Uterus (tissue), 2 donors: ENCODE measurements around the gene MLLT10.

Source experiments
- CTCF ChIP-seq, 4 experiments: fragments of 200-600 bp in 2 of 4; fragments of 450-650 bp in 2 of 4; sonication (generic) in 2 of 4; IDR thresholded peaks; one replicate each; pipeline ENCODE4 v1.5.1; 2016 to 2019; ENCODE audit warnings: antibody characterized with exemption in 4 of 4, mild to moderate bottlenecking in 2 of 4, moderate library complexity in 1 of 4
- POLR2A ChIP-seq, 2 donors: fragments of 450-650 bp; IDR thresholded peaks; one replicate each; pipeline ENCODE4 v1.6.1; 2016; ENCODE audit warnings: antibody characterized with exemption in 2 of 2, mild to moderate bottlenecking in 1 of 2, moderate library complexity in 1 of 2

DNA sequence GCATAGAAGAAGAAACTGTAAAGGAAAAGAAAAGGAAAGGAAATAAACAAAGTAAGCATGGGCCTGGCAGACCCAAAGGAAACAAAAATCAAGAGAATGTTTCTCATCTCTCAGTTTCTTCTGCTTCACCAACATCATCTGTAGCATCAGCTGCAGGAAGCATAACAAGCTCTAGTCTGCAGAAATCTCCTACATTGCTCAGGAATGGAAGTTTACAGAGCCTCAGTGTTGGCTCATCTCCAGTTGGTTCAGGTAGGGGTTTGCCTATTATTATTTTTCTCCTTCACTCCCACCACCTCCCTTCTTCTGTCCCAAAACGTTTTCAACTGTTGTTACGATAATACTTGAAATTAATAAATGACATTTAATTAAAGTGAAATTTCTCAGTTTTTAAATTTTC, 139.6 kb downstream of the MLLT10 start:
- no peak for TF ChIP-seq CTCF (IDR thresholded peaks at IDR 0.05)
- no peak for TF ChIP-seq POLR2A (IDR thresholded peaks at IDR 0.05)
